Heart left ventricle (tissue), 13 donors: ENCODE measurements around the gene FARSA.

ENCODE experiments used
- CTCF ChIP-seq, 12 donors: fragments of 200-600 bp; sonication (generic) in 4 of 12; IDR thresholded peaks; one replicate each; pipeline versions ENCODE4 v1.5.0 to v1.8.0; 2018 to 2022; ENCODE audit warnings: antibody characterized with exemption in 12 of 12, mild to moderate bottlenecking in 5 of 12
- POLR2A ChIP-seq, 2 donors: fragments of 450-650 bp; IDR thresholded peaks; one replicate each; pipeline ENCODE4 v1.6.1; 2017; ENCODE audit warnings: antibody characterized with exemption in 2 of 2, mild to moderate bottlenecking in 2 of 2, moderate library complexity in 2 of 2
- donor health status: ischemic (EF 13 %, LVEDD 7.1; RV severe dilation, severe dysfunction).
- donor health status: DM: no; HTN: yes; CAD: no.
- donor health status: DM: no; HTN: no; CAD: no.
- donor health status: ischemic (EF 25% LVEDD 6.9; RV normal size, moderate dysfunction).
- donor health status: ischemic (EF 25% LVEDD 5.7; RV mildly dilated, moderate dysfunction).
- donor health status: ischemic (EF 35%, LVEDD 5.7; RV mildly dilated, moderate dysfunction).
- donor health status: nonischemic (EF 11% LVEDD 7.7; RV severe dilation, severe dysfunction).
- donor health status: DM: yes; HTN: yes; CAD: no.
- donor health status: PGD.
- donor health status: ischemic (EF 29% LVEDD 5.4; RV normal size, mild dysfunction).
- donor health status: nonischemic (EF 23%, LVEDD 6.1; RV moderate dilation, normal function).

GRCh38 chr19:12973236-12973635 lies 39.7 kb upstream of the FARSA start:
- TF ChIP-seq CTCF (IDR thresholded peaks at IDR 0.05) (no peak), POLR2A (IDR thresholded peaks at IDR 0.05) (no peak)
